ENCODE data around the gene SLC2A13.
A peak's percentile ranks its signal among the peaks of the same experiment; 100 is the strongest.

The SLC2A13 gene

DNA sequence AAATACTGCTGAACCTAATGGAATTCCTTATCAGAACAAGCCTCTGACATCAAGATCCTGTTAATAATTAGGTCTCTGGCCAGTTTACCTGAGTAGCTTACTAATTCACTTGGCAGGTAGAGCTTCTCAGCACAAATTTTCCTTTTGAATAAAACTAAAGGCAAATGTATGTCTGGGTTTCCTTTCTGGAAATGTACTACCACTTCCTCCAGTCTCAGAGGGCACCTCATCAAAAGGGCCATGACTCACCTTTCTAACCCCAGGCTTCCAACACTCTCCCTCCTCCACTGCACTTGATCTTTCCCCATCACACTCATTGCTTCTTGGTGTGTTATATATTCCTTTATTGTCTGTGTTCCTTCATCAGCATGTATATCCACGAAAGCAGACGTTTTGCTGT lies 90.5 kb downstream of the SLC2A13 start:
- TF ChIP-seq, protein P1, sequence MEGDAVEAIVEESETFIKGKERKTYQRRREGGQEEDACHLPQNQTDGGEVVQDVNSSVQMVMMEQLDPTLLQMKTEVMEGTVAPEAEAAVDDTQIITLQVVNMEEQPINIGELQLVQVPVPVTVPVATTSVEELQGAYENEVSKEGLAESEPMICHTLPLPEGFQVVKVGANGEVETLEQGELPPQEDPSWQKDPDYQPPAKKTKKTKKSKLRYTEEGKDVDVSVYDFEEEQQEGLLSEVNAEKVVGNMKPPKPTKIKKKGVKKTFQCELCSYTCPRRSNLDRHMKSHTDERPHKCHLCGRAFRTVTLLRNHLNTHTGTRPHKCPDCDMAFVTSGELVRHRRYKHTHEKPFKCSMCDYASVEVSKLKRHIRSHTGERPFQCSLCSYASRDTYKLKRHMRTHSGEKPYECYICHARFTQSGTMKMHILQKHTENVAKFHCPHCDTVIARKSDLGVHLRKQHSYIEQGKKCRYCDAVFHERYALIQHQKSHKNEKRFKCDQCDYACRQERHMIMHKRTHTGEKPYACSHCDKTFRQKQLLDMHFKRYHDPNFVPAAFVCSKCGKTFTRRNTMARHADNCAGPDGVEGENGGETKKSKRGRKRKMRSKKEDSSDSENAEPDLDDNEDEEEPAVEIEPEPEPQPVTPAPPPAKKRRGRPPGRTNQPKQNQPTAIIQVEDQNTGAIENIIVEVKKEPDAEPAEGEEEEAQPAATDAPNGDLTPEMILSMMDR (IDR thresholded peaks at IDR 0.05; ENCODE audit: borderline replicate concordance, insufficient read depth, low read depth, low read length), result no peak

DNA sequence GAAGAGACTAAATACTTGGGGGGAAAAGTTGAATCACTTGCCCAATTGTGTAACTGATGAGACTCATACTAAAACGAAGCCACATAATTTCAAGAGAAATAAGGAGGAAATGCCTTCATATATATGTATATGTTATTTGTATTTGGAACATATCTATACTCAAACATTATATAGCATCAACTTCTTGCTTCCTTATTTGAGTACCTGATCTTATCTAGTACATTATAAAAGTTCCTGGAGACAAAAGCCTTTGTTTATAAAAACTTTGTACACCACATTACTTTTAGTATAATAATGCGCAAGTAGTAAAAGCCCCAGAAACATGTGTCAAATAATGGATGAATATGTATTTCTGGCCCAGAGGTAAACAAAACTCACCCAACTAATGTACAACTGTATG lies 92.0 kb downstream of the SLC2A13 start:
- TF ChIP-seq, protein P1 (IDR thresholded peaks at IDR 0.05; ENCODE audit: borderline replicate concordance, insufficient read depth, low read depth, low read length), result no peak

More for the DNA sequence above, 90.5 kb downstream of the SLC2A13 start:
- H3K4me3 ChIP-seq (ENCODE audit: low read depth, low read length), result no peak overlapping the region

DNA sequence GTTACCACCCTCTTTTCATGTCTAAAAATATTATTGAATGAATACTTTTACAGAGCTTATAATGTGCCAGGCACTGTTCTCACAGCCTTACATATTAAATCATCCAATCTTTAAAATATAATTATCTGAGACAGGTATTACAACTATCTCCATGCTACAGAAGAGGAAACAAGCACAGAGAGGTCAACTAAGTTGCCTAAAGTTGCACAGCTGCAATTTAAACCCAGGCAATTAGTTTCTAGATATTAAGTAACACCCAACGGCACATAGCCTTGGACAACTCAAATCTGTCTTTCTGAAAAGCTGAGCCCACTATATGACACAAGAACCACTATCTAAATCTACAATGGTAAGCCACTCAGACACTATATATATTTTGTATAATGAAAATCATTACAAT lies 92.6 kb downstream of the SLC2A13 start:
- no peak overlapping the region for H3K4me3 ChIP-seq (ENCODE audit: low read depth, low read length)
- TF ChIP-seq, protein P1 (IDR thresholded peaks at IDR 0.05; ENCODE audit: borderline replicate concordance, insufficient read depth, low read depth, low read length), result no peak

More for the DNA sequence above, 92.0 kb downstream of the SLC2A13 start:
- no peak overlapping the region for H3K4me3 ChIP-seq (ENCODE audit: low read depth, low read length)

DNA sequence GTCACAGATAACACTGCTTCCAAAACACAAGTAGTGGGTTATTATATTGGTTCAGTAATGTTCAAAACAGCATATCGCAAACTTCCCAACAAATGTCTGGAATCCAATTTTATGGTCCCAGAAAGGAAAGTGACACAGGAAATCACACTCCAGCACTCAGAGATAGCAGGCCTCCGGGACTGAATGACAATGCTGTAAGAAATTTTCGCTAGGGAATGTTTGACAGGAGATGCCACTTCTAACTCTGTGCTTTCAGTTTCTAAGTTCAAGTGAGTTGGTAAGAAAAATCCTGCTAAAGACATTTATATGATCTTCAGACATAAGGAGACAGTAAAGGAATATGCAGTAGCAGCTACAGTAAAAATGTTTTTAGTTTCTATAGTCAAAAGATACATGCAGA lies 93.2 kb downstream of the SLC2A13 start:
- TF ChIP-seq, protein P1 (IDR thresholded peaks at IDR 0.05; ENCODE audit: borderline replicate concordance, insufficient read depth, low read depth, low read length), result no peak
- no peak overlapping the region for H3K4me3 ChIP-seq (ENCODE audit: low read depth, low read length)

DNA sequence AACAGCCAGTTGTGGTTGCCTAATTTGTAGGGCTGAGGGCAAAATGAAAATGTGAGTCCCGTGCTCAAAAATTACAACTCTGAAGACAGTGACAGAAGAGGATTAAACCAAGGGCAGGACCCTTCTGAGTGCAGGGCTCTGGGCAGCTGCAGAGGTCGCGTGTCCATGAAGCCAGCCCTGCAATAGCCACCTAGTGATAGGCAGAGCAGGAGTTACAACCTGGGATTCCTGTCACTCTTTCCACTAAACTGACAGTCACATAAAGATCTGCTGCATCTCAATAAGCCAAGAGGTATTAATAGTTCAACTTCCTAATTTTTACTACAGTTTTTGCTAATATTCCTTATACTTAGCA lies 94.1 kb downstream of the SLC2A13 start:
- TF ChIP-seq, protein P1 (IDR thresholded peaks at IDR 0.05; ENCODE audit: borderline replicate concordance, insufficient read depth, low read depth, low read length), result no peak

DNA sequence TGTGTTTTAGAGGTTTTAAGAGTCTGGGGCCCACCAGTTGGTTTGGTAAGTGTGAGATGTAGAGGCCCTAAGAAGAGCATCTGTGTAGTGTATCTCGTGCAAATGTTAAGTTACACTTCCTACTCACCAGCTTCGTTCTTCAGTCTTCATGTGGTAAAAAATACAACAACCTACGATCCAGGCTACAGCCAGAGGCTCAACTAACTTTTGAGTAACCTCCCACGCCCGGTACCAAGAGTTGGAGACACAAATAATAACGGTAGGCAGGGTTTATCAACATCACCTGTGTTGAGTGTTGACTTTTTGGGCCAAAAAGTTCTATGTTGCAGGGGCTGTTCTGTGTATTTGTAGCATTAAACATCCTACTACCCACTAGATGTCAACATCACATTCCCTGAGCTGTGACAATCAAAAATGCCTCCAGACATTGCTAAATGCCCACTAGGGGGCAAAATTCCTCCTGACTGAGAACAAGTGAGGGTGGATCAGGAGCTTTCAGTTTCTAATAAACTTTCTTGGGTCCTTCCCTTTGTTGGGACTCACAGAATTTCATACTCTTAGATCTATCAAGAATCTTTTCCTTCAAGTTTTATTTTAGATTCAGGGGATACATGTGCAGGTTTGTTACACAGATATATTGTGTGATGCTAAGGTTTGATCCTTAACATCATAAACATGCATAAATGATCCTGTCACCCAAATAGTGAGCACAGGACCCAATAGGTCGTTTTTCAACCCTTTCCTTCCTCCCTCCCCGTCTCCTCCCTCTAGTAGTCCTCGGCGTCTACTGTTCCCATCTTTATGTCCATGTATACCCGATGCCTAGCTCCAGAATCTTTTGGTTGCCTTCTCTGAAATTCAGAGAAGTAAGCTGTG lies 94.7 kb downstream of the SLC2A13 start:
- no peak overlapping the region for H3K4me3 ChIP-seq (ENCODE audit: low read depth, low read length)
- TF ChIP-seq, protein P1 (IDR thresholded peaks at IDR 0.05; ENCODE audit: borderline replicate concordance, insufficient read depth, low read depth, low read length), result peak; percentile 60; the same call in 1 of the 2 replicates

More for the DNA sequence above, 94.1 kb downstream of the SLC2A13 start:
- H3K4me3 ChIP-seq (ENCODE audit: low read depth, low read length), result no peak overlapping the region

Data from GM12875 (cell line).